Chondrocyte (in vitro differentiated cells): Measurements from ENCODE around the gene KCNJ12. TPM values are rescaled to one million over a fixed set of nuclear protein-coding genes. Genes with fewer than 3 reads are reported as not detected.
"Not testable (repeated sequence)": the region's sequence is repeated elsewhere in the genome, so short reads cannot be mapped to it uniquely, and the experiment has no call there.

Experiments used
- DNase-seq: peaks from one replicate; pipeline ENCODE4 v3.0.0; 2021; ENCODE audit warnings: mixed read lengths, low spot score
- H3K27ac Mint-ChIP-seq: one replicate; pipeline ENCODE4 v1.8.0; 2021; ENCODE audit warnings: mild to moderate bottlenecking, moderate library complexity, mixed read lengths; ENCODE audit not compliant: unreplicated experiment
- H3K27me3 Mint-ChIP-seq: 2 replicates; pipeline ENCODE4 v1.8.0; 2021; ENCODE audit warnings: low read depth, mixed read lengths
- H3K36me3 Mint-ChIP-seq: 2 replicates; pipeline ENCODE4 v1.8.0; 2021; ENCODE audit warnings: low read depth, mixed read lengths
- H3K4me1 Mint-ChIP-seq: 2 replicates; pipeline ENCODE4 v1.8.0; 2021; ENCODE audit warnings: low read depth, mild to moderate bottlenecking, mixed read lengths
- H3K4me3 Mint-ChIP-seq: one replicate; pipeline ENCODE4 v1.8.0; 2021; ENCODE audit warnings: mild to moderate bottlenecking, moderate library complexity, mixed read lengths; ENCODE audit not compliant: unreplicated experiment
- H3K9me3 Mint-ChIP-seq: 2 replicates; pipeline ENCODE4 v1.8.0; 2021; ENCODE audit warnings: low read depth, mixed read lengths
- CTCF ChIP-seq: fragments of 200-600 bp; sonication (generic); IDR thresholded peaks from 2 replicates; pipeline ENCODE4 v1.5.0; 2021; ENCODE audit warnings: antibody characterized with exemption, mild to moderate bottlenecking, moderate library complexity
- long read RNA-seq: library from polyadenylated mRNA; stranded (forward); transcript quantifications from one replicate; pipeline ENCODE4 v2.0.0, GENCODE V29; 2021
- total RNA-seq: library from RNA; stranded (reverse); gene quantifications from 3 replicates; pipeline ENCODE4 v1.2.1, GENCODE V29; 2021

The KCNJ12 gene
- total RNA-seq = 2.2 to 2.8 TPM (median 2.5 TPM) in 3 replicates
- long read RNA-seq, full-length matches to known transcripts = 3 of 3 reads
- long read RNA-seq, partial matches to known transcripts = 0 of 3 reads
- long read RNA-seq, other reads (novel, unspliced or antisense) = 0 of 3 reads

- TF ChIP-seq CTCF = no peak
- peaks cover 3% of the 10 kb centered on the region for H3K27me3 Mint-ChIP-seq
- peaks cover 6% of the 10 kb centered on the region for H3K4me1 Mint-ChIP-seq
- H3K9me3 Mint-ChIP-seq = no peaks in the 10 kb centered on the region
- no peaks in the 10 kb centered on the region for H3K36me3 Mint-ChIP-seq
- no peak for DNase-seq
- H3K4me3 Mint-ChIP-seq = peak within 1 kb of the TSS; percentile 72
- peak within 1 kb of the TSS; percentile 8 for H3K27ac Mint-ChIP-seq
Measured at GRCh38 chr17:21376081-21376758, at the start of gene KCNJ12. TSS of gene KCNJ12 (plus strand) at chr17:21376357. CDS start at chr17:21415343, 38,986 bp downstream.

- not testable (repeated sequence) for H3K27ac Mint-ChIP-seq, H3K4me1 Mint-ChIP-seq, H3K4me3 Mint-ChIP-seq, DNase-seq, H3K36me3 Mint-ChIP-seq, H3K27me3 Mint-ChIP-seq
- peaks cover 12% of the 10 kb centered on the region for H3K9me3 Mint-ChIP-seq
Measured at GRCh38 chr17:21327921-21328320, 48.2 kb upstream of the KCNJ12 start.

GRCh38 chr17:21328778-21329177 is 47.4 kb upstream of the KCNJ12 start:
- not testable (repeated sequence) for H3K4me1 Mint-ChIP-seq, H3K27ac Mint-ChIP-seq, H3K36me3 Mint-ChIP-seq, DNase-seq, H3K4me3 Mint-ChIP-seq, H3K27me3 Mint-ChIP-seq
- peaks cover 12% of the 10 kb centered on the region for H3K9me3 Mint-ChIP-seq

- peaks cover 3% of the 10 kb centered on the region for H3K27me3 Mint-ChIP-seq
- no peak for DNase-seq
- H3K36me3 Mint-ChIP-seq = peaks cover 2% of the 10 kb centered on the region
- no peak for TF ChIP-seq CTCF
- H3K4me1 Mint-ChIP-seq = no peaks in the 10 kb centered on the region
- no peak overlapping the region for H3K4me3 Mint-ChIP-seq
- peaks cover 12% of the 10 kb centered on the region for H3K9me3 Mint-ChIP-seq
- H3K27ac Mint-ChIP-seq = no peak overlapping the region
Measured at GRCh38 chr17:21330436-21331160, 45.6 kb upstream of the KCNJ12 start.

GRCh38 chr17:21336541-21337294 is 39.4 kb upstream of the KCNJ12 start:
- H3K9me3 Mint-ChIP-seq, H3K36me3 Mint-ChIP-seq, H3K4me1 Mint-ChIP-seq, H3K4me3 Mint-ChIP-seq, DNase-seq, H3K27ac Mint-ChIP-seq, H3K27me3 Mint-ChIP-seq: not testable (repeated sequence)

- H3K9me3 Mint-ChIP-seq, H3K4me1 Mint-ChIP-seq, H3K27ac Mint-ChIP-seq, H3K36me3 Mint-ChIP-seq, H3K27me3 Mint-ChIP-seq, DNase-seq, H3K4me3 Mint-ChIP-seq: not testable (repeated sequence)
Measured at GRCh38 chr17:21337981-21338625, 38.1 kb upstream of the KCNJ12 start.
